GM19239 (cell line): Measurements from ENCODE around the gene CUL1.
A peak's percentile ranks its signal among the peaks of the same experiment; 100 is the strongest.

Source experiments
- DNase-seq: peaks from one replicate; pipeline ENCODE4 v3.0.0; 2011; ENCODE audit warnings: low spot score; ENCODE audit not compliant: insufficient read length
- FAIRE-seq: peaks from 2 replicates; lab custom pipeline; 2011; peaks lifted over from hg19 to GRCh38; lab: Jason Lieb, UNC

CUL1 gene

GRCh38 chr7:148714498-148714897 lies 15.8 kb downstream of the CUL1 start:
- DNase-seq: no peak
- no peak for FAIRE-seq

GRCh38 chr7:148715027-148715426 lies 16.3 kb downstream of the CUL1 start:
- DNase-seq (no peak), FAIRE-seq (no peak)

DNA sequence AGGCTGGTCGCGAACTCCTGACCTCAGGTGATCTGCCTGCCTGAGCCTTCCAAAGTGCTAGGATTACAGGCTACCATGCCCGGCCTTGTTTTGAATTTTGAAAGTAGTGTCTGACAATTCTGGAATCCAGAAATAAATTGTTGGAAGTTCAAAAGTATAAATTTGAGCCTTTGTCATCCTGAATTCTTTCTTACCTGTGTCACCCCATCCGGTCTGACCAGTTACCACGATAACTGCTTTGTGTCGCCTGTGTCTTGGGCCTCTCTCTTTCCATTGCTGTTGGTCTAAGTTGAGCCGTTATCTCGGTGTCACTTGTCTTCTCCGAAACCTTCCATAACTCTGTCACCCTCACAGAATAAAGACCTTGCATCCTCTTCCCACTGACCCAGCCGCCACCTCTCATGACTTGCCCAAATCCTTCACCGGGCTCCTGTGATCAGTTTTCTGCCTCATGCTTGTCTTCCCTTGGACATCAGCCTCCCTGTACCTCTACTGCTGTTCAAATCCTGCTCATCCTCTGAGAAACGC lies 18.6 kb downstream of the CUL1 start:
- DNase-seq (no peak), FAIRE-seq (no peak)

GRCh38 chr7:148718431-148718830 lies 19.7 kb downstream of the CUL1 start:
- DNase-seq: no peak
- FAIRE-seq: no peak

DNA sequence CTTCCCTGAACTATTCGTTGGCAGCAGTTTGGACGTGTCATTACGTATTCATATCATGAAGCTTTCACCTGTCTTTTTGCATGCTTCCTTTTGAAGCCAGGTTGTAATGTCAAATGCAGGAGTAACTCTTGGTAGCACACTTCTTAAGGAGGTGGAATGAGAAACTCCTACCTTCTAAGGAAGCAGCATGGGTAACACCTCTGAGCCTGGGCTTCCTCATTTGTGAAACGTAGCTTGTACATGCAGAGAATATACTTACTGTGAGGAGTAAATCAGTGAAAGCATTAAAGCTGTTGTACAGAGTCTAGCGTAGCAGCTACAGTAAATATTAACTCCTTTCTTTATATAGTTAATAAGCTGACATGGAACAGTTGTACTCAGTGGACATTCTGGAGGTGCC lies 21.1 kb downstream of the CUL1 start:
- FAIRE-seq (no peak), DNase-seq (no peak)

GRCh38 chr7:148720472-148720871 lies 21.8 kb downstream of the CUL1 start:
- FAIRE-seq: no peak
- no peak for DNase-seq

DNA sequence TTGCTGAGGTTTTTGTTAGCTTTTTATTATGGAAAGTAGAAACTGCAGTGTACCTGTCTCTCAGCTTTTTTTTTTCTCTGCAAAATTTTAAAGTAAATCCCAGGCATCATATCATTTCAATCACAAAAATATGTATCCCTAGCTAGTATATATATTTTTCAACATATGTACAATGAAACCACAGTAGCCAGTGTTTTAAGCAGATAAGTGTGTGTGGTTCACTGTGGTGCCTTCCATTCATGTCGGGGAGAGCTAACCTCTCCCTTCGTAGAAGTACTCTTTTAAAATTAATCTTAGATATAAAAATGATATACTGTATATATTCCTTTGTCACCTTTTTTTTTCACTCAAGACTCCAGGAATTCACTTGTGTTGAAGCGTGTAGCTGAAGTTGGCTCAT lies 22.7 kb downstream of the CUL1 start:
- no peak for FAIRE-seq
- no peak for DNase-seq

GRCh38 chr7:148722340-148723165 lies 23.9 kb downstream of the CUL1 start:
- FAIRE-seq (no peak), DNase-seq (no peak)

DNA sequence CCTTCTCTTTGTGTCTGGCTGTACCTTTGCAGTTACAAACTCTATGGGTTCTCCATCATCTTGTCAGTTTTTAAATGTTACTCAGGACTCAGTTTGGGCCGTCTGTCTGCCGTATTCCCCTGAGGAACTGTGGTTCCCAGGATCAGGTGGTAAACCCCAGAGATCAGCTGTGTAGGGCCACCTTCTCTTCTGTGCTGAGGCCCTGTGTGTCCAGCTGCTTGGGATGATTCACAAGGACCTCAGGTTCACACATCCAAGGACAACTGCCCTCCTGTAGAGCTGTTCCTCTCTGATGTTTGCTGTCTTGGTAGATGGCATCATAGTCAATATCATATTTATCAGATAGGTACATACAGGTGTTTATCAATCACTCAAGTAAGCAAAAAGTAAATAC lies 24.5 kb downstream of the CUL1 start:
- DNase-seq (no peak), FAIRE-seq (peak; percentile 28)

- no peak for FAIRE-seq
Observed at GRCh38 chr7:148723846-148724245, 25.1 kb downstream of the CUL1 start.

GRCh38 chr7:148726385-148726784 lies 27.7 kb downstream of the CUL1 start:
- no peak for DNase-seq
- FAIRE-seq: no peak

More at GRCh38 chr7:148723846-148724245, 25.1 kb downstream of the CUL1 start:
- DNase-seq: no peak

DNA sequence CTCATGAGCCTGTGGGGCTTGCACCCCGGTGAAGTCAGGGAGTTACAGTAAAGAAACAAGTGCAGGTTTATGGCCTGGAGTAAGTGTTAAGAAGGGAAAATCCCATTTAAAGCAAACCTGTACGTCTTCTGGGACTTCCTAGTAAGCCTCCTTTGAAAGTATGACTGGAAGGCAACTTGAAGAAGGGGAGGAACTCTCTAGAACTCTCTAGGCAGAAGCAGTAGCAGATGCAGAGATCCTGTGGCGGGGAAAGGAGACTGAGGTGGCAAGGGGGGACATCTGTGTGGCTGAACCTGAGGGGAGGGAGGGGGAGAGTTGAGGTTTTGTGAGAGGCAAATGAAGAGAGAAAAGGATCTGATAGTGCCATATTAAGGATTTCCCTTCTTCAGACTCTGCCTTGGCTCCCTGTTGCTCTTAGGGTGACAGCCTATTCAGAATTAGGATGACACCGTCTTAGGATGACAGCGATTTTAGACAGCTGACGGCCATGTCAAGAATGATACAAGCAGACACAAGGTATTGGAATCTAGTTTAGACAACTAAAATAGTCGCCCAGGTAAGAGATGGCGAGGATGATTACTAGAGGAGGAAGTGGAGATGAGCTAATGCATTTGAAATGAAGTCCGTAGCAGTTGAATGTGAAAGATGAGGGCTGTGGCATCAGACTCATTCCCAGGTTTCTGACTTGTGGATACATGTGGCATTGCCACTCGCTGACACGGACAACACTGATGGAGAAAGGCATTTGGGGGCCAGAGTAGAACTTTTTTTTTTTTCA lies 29.0 kb downstream of the CUL1 start:
- DNase-seq (no peak), FAIRE-seq (peak; percentile 45)

DNA sequence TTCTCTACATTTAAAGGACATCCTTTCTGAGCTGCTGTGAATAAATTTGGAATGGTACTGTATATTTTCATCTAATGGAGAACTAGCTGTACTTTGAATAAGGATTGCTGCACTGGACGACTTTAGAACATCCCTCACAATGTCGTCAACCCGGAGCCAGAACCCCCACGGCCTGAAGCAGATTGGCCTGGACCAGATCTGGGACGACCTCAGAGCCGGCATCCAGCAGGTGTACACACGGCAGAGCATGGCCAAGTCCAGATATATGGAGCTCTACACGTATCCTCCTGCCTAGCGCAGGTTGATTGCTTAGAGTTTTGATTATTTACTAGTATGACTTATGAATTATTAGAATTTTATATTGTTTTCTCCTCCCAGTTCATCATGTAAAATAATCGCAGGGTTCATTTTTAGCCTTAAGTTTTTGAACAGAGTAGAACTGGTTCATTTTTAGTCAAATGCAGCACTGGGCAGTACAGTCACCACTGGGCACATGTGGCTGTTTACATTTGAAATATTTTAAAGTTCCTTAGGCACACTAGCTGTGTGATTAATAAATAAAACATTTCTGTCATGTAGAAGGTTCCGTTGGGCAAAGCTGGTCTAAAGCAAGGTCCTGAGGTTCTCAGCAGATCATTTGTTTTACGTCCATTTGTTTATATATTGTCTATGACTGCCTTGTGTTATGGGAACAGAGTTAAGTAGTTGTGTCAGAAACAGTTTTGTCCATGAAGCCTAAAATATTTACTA lies 31.5 kb downstream of the CUL1 start:
- FAIRE-seq (no peak), DNase-seq (no peak)

DNA sequence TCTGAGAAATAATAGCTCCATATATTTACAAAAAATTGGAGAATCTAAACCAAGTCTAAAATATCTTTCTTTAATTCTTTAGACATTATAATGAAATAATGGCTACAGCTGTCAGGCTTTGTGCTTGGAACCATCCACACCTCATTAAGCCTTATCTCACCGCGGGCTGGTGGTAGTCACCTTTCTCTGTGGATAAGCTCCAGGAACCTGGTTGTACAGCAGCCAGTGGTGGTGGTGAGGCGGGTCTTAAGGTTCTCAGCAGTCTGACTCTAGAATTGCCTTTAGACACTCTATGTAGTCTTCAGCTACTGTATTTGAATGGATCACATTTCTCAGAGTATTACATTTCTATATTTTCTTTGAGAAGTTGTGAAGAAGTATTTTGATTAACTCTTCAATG lies 34.2 kb downstream of the CUL1 start:
- FAIRE-seq (no peak), DNase-seq (no peak)

DNA sequence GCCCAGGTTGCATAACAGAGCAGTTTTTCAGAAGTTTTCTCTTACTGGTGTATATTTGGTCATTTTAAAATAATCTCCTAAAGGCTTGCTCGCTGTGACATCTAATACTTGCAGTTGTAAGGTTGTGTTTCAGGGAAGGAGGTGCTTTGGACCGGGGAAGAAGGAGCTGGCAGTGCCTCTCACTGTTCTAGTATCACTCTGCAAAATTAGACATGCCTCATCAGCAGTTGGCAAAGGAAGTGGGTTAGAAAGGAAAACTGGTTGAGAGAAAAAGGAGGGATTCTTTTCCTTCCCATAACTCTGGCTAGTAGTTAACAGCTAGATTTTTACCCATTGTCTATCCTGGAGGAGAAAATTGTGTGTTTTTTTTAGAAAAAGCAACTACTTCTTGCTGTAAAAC lies 34.8 kb downstream of the CUL1 start:
- FAIRE-seq: no peak
- no peak for DNase-seq

GRCh38 chr7:148735141-148735540 lies 36.4 kb downstream of the CUL1 start:
- DNase-seq: no peak
- FAIRE-seq: no peak

DNA sequence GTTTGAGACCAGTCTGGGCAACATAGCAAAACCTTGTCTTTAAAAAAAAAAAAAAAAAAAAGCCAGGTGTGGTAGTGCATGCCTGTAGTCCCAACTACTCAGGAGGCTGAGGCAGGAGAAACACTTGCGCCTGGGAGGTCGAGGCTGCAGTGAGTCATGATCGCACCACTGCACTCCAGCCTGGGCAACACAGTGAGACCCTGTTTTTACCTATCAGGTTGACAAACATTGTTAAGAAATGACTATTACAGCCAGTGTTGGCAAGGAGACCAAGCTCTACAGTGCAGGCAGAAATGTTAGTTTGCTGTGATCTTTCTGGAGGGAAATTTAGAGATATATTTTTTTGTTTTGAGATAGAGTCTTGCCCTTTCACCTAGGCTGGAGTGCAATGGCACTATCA lies 37.3 kb downstream of the CUL1 start:
- no peak for DNase-seq
- FAIRE-seq: no peak

DNA sequence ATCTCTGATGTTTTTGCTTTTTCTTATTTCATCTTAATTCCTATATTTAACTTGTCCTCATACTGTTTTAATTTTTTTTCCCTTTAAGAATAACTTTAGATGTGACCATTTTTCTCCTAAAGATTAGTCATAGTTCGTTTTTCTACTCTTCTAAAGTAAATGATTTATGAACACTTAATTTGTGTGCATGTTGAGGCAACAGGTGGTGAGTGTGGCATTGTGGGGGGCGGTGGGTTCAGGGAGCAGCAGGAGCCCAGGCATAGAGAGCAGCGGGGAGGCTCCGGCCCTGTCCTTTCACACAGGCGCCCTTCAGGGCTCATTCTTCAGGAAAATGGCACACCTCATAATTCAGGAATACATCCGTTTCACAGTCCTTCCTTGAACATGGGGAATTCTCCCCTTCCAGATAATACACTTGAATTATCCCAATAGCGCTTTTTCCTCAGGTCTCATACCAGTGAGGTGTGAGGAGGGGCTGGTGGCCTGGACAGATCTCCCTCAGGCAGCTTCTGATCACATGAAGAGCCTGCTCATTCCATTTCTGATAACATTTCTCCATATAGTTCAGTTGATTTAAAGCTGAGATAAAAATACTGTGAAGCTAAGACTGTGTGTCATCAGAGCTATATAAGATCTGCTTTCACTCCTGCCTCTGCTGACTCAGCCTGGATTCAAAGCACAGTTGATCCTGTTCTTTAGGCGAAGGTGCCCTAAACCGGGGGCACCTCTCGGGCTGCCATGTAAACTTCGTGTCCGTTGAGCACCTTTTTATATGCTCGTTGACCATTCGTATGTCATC lies 40.2 kb downstream of the CUL1 start:
- FAIRE-seq: no peak
- no peak for DNase-seq

- FAIRE-seq: no peak
- DNase-seq: no peak
Observed at GRCh38 chr7:148746135-148746534, 47.4 kb downstream of the CUL1 start.

GRCh38 chr7:148747274-148747673 lies 48.6 kb downstream of the CUL1 start:
- FAIRE-seq (no peak), DNase-seq (no peak)
